ENCODE measurements around the gene SLMAP. TPM values are rescaled to one million over a fixed set of nuclear protein-coding genes. Genes with fewer than 3 reads are reported as not detected.

The SLMAP gene
- polyA plus RNA-seq, 1 experiment = 40.2 TPM

DNA sequence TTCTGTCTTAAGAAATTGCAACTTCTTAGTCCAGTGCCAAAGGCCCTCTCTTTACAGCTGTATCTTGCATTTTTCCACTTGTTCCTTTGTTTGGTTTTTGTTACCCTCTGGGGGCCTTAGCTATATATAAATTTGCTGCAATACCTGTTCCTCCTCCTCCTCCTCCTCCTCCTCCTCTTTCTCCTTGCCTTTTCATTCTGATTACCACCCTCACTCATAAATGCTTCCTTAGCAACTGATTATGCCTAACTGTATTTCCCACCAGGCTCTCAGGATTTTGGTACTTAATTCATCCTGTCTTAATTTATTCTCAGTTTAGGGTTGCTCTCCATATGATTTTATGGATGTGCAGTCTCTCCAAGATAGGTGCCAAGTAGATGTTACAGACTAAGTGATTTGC is 65.7 kb downstream of the SLMAP start:
- no peak overlapping the region for H3K4me3 ChIP-seq (ENCODE audit: low read depth, low read length)
- no peaks in the 10 kb centered on the region for H3K27me3 ChIP-seq (ENCODE audit: control insufficient read depth, insufficient read depth, low read length)
- no peak for TF ChIP-seq CTCF (IDR thresholded peaks at IDR 0.05; ENCODE audit: low read depth, low read length)
- CTCF ChIA-PET = interaction anchor here (0.8 kb wide), 1 partner anchor 10 kb away, joined by 4 read pairs; no protein-coding TSS in a partner anchor
- no peak for DNase-seq (ENCODE audit: low read depth, low spot score)
- POLR2A ChIA-PET = no interaction called here
- H3K27ac ChIP-seq (ENCODE audit: low read depth, low read length) = no peak overlapping the region
- no peaks in the 10 kb centered on the region for H3K9me3 ChIP-seq (ENCODE audit: control insufficient read depth, insufficient read depth, low read length)

DNA sequence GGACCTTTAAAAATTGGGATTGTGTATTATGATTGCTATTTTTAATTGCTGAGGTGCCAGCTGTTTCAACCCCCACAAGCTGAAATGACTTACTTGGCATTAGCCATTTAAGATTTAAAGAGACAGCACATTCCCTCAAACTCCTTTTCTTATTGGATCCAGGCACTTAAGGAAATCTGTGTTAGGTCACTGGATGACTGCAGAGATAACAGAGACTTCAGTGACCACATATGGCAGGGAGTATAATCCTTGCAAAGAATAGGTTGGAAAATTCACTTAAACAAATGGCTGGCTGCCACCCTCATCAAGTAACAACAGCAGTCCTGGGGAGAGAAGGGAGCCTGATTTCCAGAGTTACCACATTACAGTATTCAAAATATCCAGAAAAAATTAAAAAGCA is 66.6 kb downstream of the SLMAP start:
- ChIA-PET POLR2A (no interaction called here), CTCF (interaction anchor here (0.7 kb wide), 1 partner anchor 31 kb away, joined by 3 read pairs; no protein-coding TSS in a partner anchor)
- no peak for DNase-seq (ENCODE audit: low read depth, low spot score)
- Histone ChIP-seq H3K4me3 (ENCODE audit: low read depth, low read length) (no peak overlapping the region), H3K9me3 (ENCODE audit: control insufficient read depth, insufficient read depth, low read length) (no peaks in the 10 kb centered on the region), H3K27me3 (ENCODE audit: control insufficient read depth, insufficient read depth, low read length) (no peaks in the 10 kb centered on the region), H3K27ac (ENCODE audit: low read depth, low read length) (no peak overlapping the region)
- no peak for TF ChIP-seq CTCF (IDR thresholded peaks at IDR 0.05; ENCODE audit: low read depth, low read length)

- H3K4me3 ChIP-seq (ENCODE audit: low read depth, low read length) = no peak overlapping the region
- ChIA-PET CTCF (interaction anchor here (1.1 to 1.4 kb wide), 2 partner anchors 92 to 134 kb away, joined by 3 read pairs; no protein-coding TSS in a partner anchor), POLR2A (no interaction called here)
- H3K27ac ChIP-seq (ENCODE audit: low read depth, low read length) = no peak overlapping the region
- no peak for DNase-seq (ENCODE audit: low read depth, low spot score)
- no peaks in the 10 kb centered on the region for H3K27me3 ChIP-seq (ENCODE audit: control insufficient read depth, insufficient read depth, low read length)
- no peaks in the 10 kb centered on the region for H3K9me3 ChIP-seq (ENCODE audit: control insufficient read depth, insufficient read depth, low read length)
- no peak for TF ChIP-seq CTCF (IDR thresholded peaks at IDR 0.05; ENCODE audit: low read depth, low read length)
Measured at GRCh38 chr3:57825116-57825515, 69.0 kb downstream of the SLMAP start.

- no peak overlapping the region for H3K4me3 ChIP-seq (ENCODE audit: low read depth, low read length)
- POLR2A ChIA-PET = interaction anchor here (0.9 kb wide), 1 partner anchor 70 kb away, joined by 3 read pairs; the partner anchor contains the start of gene SLMAP
- no peak for DNase-seq (ENCODE audit: low read depth, low spot score)
- no peak overlapping the region for H3K27ac ChIP-seq (ENCODE audit: low read depth, low read length)
- TF ChIP-seq CTCF (IDR thresholded peaks at IDR 0.05; ENCODE audit: low read depth, low read length) = peak; percentile 33; the same call in 1 of the 2 replicates
- no peaks in the 10 kb centered on the region for H3K9me3 ChIP-seq (ENCODE audit: control insufficient read depth, insufficient read depth, low read length)
- CTCF ChIA-PET = interaction anchor here (0.6 to 1.9 kb wide), 16 partner anchors 9 to 656 kb away, joined by 3 to 13 read pairs (median 3); no protein-coding TSS in a partner anchor
- no peaks in the 10 kb centered on the region for H3K27me3 ChIP-seq (ENCODE audit: control insufficient read depth, insufficient read depth, low read length)
Measured at GRCh38 chr3:57826245-57826951, 70.3 kb downstream of the SLMAP start.
